Measurements from ENCODE around the gene TLCD2. TPM values are rescaled to one million over a fixed set of nuclear protein-coding genes. Genes with fewer than 3 reads are reported as not detected.

Gene TLCD2
- total RNA-seq, 1 experiment from 2014 or later, result 1.5 TPM

GRCh38 chr17:1693339-1693738, 16.8 kb downstream of the TLCD2 start:
- H2BK120ac ChIP-seq (ENCODE audit: low read depth, low read length, poor library complexity, severe bottlenecking), result no peak overlapping the region
- H2BK12ac ChIP-seq (ENCODE audit: insufficient read length, low read depth, low read length), result no peak overlapping the region
- Mint-ChIP-seq H3K36me3 (ENCODE audit: insufficient read depth in 1 of 3, low read depth in 3 of 3) (peaks cover 4 to 9% (median 5%) of the 10 kb centered on the region in 3 experiments; a peak in 6 of 7 replicates), H3K4me1 (no peaks in the 10 kb centered on the region), H3K27me3 (ENCODE audit: low read depth) (peaks cover 2% of the 10 kb centered on the region), H3K4me3 (no peak overlapping the region; a peak in 1 of 5 replicates), H3K9me3 (peaks cover 22 to 28% of the 10 kb centered on the region in 2 experiments), H3K27ac (no peak overlapping the region)
- no peak overlapping the region for H4K5ac ChIP-seq (ENCODE audit: insufficient read length, low read depth, low read length)
- no peak overlapping the region for H2AFZ ChIP-seq (ENCODE audit: low read length)
- H3K27ac ChIP-seq (ENCODE audit: insufficient read length, low read depth, low read length), result no peak overlapping the region
- no peak overlapping the region for H3K9ac ChIP-seq (ENCODE audit: extremely low read depth, insufficient read length, low read length)
- H3K18ac ChIP-seq (ENCODE audit: insufficient read length, low read depth, low read length), result no peak overlapping the region
- no peak overlapping the region for H4K91ac ChIP-seq (ENCODE audit: insufficient read length, low read depth, low read length)
- no peak overlapping the region for H2AK5ac ChIP-seq (ENCODE audit: insufficient read length, low read length)
- no peaks in the 10 kb centered on the region for H3K4me1 ChIP-seq (ENCODE audit: insufficient read depth, low read length)
- no peak overlapping the region for H4K8ac ChIP-seq (replicated peaks; ENCODE audit: insufficient read length, low read depth, low read length)
- H3K4me2 ChIP-seq (ENCODE audit: insufficient read depth, insufficient read length, low read length), result no peak overlapping the region
- no peaks in the 10 kb centered on the region for H3K27me3 ChIP-seq (ENCODE audit: insufficient read depth, low read length)
- no peak overlapping the region for H2BK5ac ChIP-seq (ENCODE audit: insufficient read length, low read length)
- H3T11ph ChIP-seq (ENCODE audit: low read length), result no peak overlapping the region
- no peak overlapping the region for H3K23ac ChIP-seq (ENCODE audit: insufficient read length, low read depth, low read length)
- H3K14ac ChIP-seq (ENCODE audit: insufficient read depth, low read length), result no peak overlapping the region
- H3K79me2 ChIP-seq (ENCODE audit: insufficient read depth, low read length), result no peaks in the 10 kb centered on the region
- no peaks in the 10 kb centered on the region for H3K23me2 ChIP-seq (ENCODE audit: insufficient read length, low read depth, low read length, poor library complexity, severe bottlenecking)
- WGBS (ENCODE audit: extremely low coverage, insufficient read length, low lambda C conversion rate), result no CpG with 5 or more reads among the region's 7 CpGs
- H3K4ac ChIP-seq (ENCODE audit: low read depth, low read length), result no peak overlapping the region
- no peak for TF ChIP-seq CTCF (conservative IDR thresholded peaks at IDR 0.05)
- no peaks in the 10 kb centered on the region for H4K20me1 ChIP-seq (ENCODE audit: control insufficient read depth, insufficient read depth, insufficient read length)
- no peaks in the 10 kb centered on the region for H3K9me3 ChIP-seq (ENCODE audit: control insufficient read depth, low read depth, low read length)
- no peak overlapping the region for H2BK15ac ChIP-seq (ENCODE audit: low read depth, low read length)
- H3K79me1 ChIP-seq (ENCODE audit: insufficient read depth, low read depth, low read length, poor library complexity, severe bottlenecking), result no peaks in the 10 kb centered on the region
- no peak overlapping the region for H2BK20ac ChIP-seq (ENCODE audit: low read depth, low read length, poor library complexity, severe bottlenecking)
- no peak overlapping the region for H3K56ac ChIP-seq (ENCODE audit: insufficient read length, low read depth, low read length)
- DNase-seq, result no peak

Measured in H9 (cell line).